ENCODE results near the gene LGR6.
"Not testable (repeated sequence)": the region's sequence is repeated elsewhere in the genome, so short reads cannot be mapped to it uniquely, and the experiment has no call there.

LGR6 gene

GRCh38 chr1:202221911-202222909 is 28.6 kb downstream of the LGR6 start:
- DNase-seq, result no peak

GRCh38 chr1:202223121-202223860 is 29.7 kb downstream of the LGR6 start:
- no peak for DNase-seq

- no peak for DNase-seq
Measured at GRCh38 chr1:202224453-202224852, 30.9 kb downstream of the LGR6 start.

GRCh38 chr1:202225131-202225530 is 31.5 kb downstream of the LGR6 start:
- DNase-seq, result no peak

- no peak for DNase-seq
Measured at GRCh38 chr1:202227053-202227672, 33.6 kb downstream of the LGR6 start.

- no peak for DNase-seq
Measured at GRCh38 chr1:202227997-202228401, 34.4 kb downstream of the LGR6 start.

GRCh38 chr1:202228484-202229122 is 35.0 kb downstream of the LGR6 start:
- DNase-seq, result peak in 1 of 2 experiments; percentile 21

GRCh38 chr1:202229376-202229775 is 35.8 kb downstream of the LGR6 start:
- no peak for DNase-seq

- DNase-seq, result no peak
Measured at GRCh38 chr1:202230061-202230938, 36.7 kb downstream of the LGR6 start.

- DNase-seq, result no peak
Measured at GRCh38 chr1:202230939-202231645, 37.5 kb downstream of the LGR6 start.

GRCh38 chr1:202233171-202233570 is 39.6 kb downstream of the LGR6 start:
- DNase-seq, result no peak

GRCh38 chr1:202233804-202234203 is 40.2 kb downstream of the LGR6 start:
- DNase-seq, result no peak

- no peak for DNase-seq
Measured at GRCh38 chr1:202234331-202235002, 40.9 kb downstream of the LGR6 start.

GRCh38 chr1:202235003-202235660 is 41.5 kb downstream of the LGR6 start:
- DNase-seq, result no peak

- peak; percentile 86 to 88 for DNase-seq
Measured at GRCh38 chr1:202235856-202236837, 42.5 kb downstream of the LGR6 start.

- peak; percentile 57 to 63 for DNase-seq
Measured at GRCh38 chr1:202237052-202237451, 43.5 kb downstream of the LGR6 start.

- DNase-seq, result no peak
Measured at GRCh38 chr1:202238914-202239313, 45.3 kb downstream of the LGR6 start.

- DNase-seq, result not testable (repeated sequence)
Measured at GRCh38 chr1:202240226-202240625, 46.6 kb downstream of the LGR6 start.

- no peak for DNase-seq
Measured at GRCh38 chr1:202240956-202241355, 47.4 kb downstream of the LGR6 start.
